Hepatocyte (in vitro differentiated cells): Measurements from ENCODE around the gene PCDHGC5. TPM values are rescaled to one million over a fixed set of nuclear protein-coding genes. Genes with fewer than 3 reads are reported as not detected.
A peak's percentile ranks its signal among the peaks of the same experiment; 100 is the strongest.

Source experiments
- DNase-seq: peaks from one replicate; pipeline ENCODE4 v3.0.0-alpha.2; 2016; ENCODE audit warnings: low spot score
- H2AFZ ChIP-seq: fragments of 200-600 bp; sonication (generic); 2 replicates; pipeline ENCODE4 v1.6.0; 2016; ENCODE audit warnings: antibody characterized with exemption, mild to moderate bottlenecking
- H3K27ac ChIP-seq: fragments of 200-600 bp; sonication (generic); 2 replicates; pipeline ENCODE4 v1.5.1; 2016; ENCODE audit warnings: mild to moderate bottlenecking
- H3K27me3 ChIP-seq: fragments of 200-600 bp; sonication (generic); 2 replicates; pipeline ENCODE4 v1.6.1; 2016
- H3K36me3 ChIP-seq: fragments of 200-600 bp; sonication (generic); replicated peaks from 2 replicates; pipeline ENCODE4 v1.5.1; 2016; ENCODE audit warnings: low read depth; ENCODE audit not compliant: insufficient read depth
- H3K4me1 ChIP-seq: fragments of 200-600 bp; sonication (generic); 2 replicates; pipeline ENCODE4 v1.5.1; 2016; ENCODE audit warnings: mild to moderate bottlenecking, moderate library complexity; ENCODE audit not compliant: insufficient read depth
- H3K4me2 ChIP-seq: fragments of 200-600 bp; sonication (generic); 2 replicates; pipeline ENCODE4 v1.6.0; 2016
- H3K4me3 ChIP-seq: fragments of 200-600 bp; sonication (generic); 2 replicates; pipeline ENCODE4 v1.5.1; 2016; ENCODE audit warnings: mild to moderate bottlenecking
- H3K79me2 ChIP-seq: fragments of 200-600 bp; sonication (generic); 2 replicates; pipeline ENCODE4 v1.6.0; 2017; ENCODE audit warnings: mild to moderate bottlenecking
- H3K9me2 ChIP-seq: fragments of 200-600 bp; sonication (generic); replicated peaks from 2 replicates; pipeline ENCODE4 v1.6.0; 2017; ENCODE audit warnings: mild to moderate bottlenecking; ENCODE audit not compliant: insufficient read depth
- H3K9me3 ChIP-seq: fragments of 200-600 bp; sonication (generic); 2 replicates; pipeline ENCODE4 v1.5.1; 2016; ENCODE audit warnings: low read depth, mild to moderate bottlenecking
- H4K20me1 ChIP-seq: fragments of 200-600 bp; sonication (generic); 2 replicates; pipeline ENCODE4 v1.6.0; 2016; ENCODE audit warnings: mild to moderate bottlenecking; ENCODE audit not compliant: insufficient read depth, poor library complexity, severe bottlenecking
- CTCF ChIP-seq: fragments of 200-600 bp; sonication (generic); IDR thresholded peaks from 2 replicates; pipeline ENCODE4 v1.5.1; 2016; ENCODE audit warnings: antibody characterized with exemption, mild to moderate bottlenecking; ENCODE audit not compliant: poor library complexity
- EZH2 ChIP-seq: fragments of 200-600 bp; sonication (generic); IDR thresholded peaks from 2 replicates; pipeline ENCODE4 v1.6.1; 2016; ENCODE audit warnings: antibody characterized with exemption, mild to moderate bottlenecking, borderline replicate concordance
- EZH2phosphoT487 ChIP-seq: fragments of 200-600 bp; sonication (generic); IDR thresholded peaks from one replicate; pipeline ENCODE4 v1.6.1; 2018; ENCODE audit warnings: antibody characterized with exemption, mild to moderate bottlenecking, low read depth, moderate library complexity; ENCODE audit not compliant: unreplicated experiment, severe bottlenecking
- WGBS: methylation state at CpG from one replicate; pipeline ENCODE4 v1.1.6; 2016; ENCODE audit warnings: low lambda C conversion rate; ENCODE audit errors: missing lambda C conversion rate; 5-methylcytosine and 5-hydroxymethylcytosine counted together
- polyA plus RNA-seq: library from polyadenylated mRNA; unstranded; fragments of >200 nt; fragmentation: Nextera tagmentation; extraction: Ambion mirVana; gene quantifications from 2 replicates; pipeline ENCODE4 v1.2.1, GENCODE V29; 2016
- total RNA-seq: library from RNA; depleted of rRNA; stranded (reverse); fragments of >200 nt; gene quantifications from 2 replicates; pipeline ENCODE4 v1.2.3, GENCODE V29; 2014

PCDHGC5 gene
- total and polyA plus RNA-seq, 2 experiments from 2014 or later: 0.16 to 1.1 TPM

- no peak overlapping the region for H3K4me2 ChIP-seq
Observed at GRCh38 chr5:141519605-141520565, 31.0 kb downstream of the PCDHGC5 start.

GRCh38 chr5:141521244-141521781 is 32.4 kb downstream of the PCDHGC5 start:
- WGBS: 33% methylated on average over 2 of the region's 2 CpGs
- Histone ChIP-seq H3K27ac (peak overlapping the region; percentile 87), H3K79me2 (peaks cover 4% of the 10 kb centered on the region), H3K36me3 (no peaks in the 10 kb centered on the region), H2AFZ (no peak overlapping the region), H3K9me2 (no peaks in the 10 kb centered on the region), H3K27me3 (no peaks in the 10 kb centered on the region), H4K20me1 (no peaks in the 10 kb centered on the region), H3K4me1 (peaks cover 41% of the 10 kb centered on the region), H3K9me3 (no peaks in the 10 kb centered on the region), H3K4me2 (peak overlapping the region; percentile 11), H3K4me3 (no peak overlapping the region)
- peak; percentile 70 for DNase-seq
- TF ChIP-seq EZH2phosphoT487: no peak
- no peak for TF ChIP-seq CTCF
- TF ChIP-seq EZH2: no peak

More at GRCh38 chr5:141519605-141520565, 31.0 kb downstream of the PCDHGC5 start:
- Histone ChIP-seq H2AFZ (no peak overlapping the region), H3K79me2 (peaks cover 4% of the 10 kb centered on the region), H3K9me2 (no peaks in the 10 kb centered on the region), H3K4me1 (peaks cover 31% of the 10 kb centered on the region), H3K27ac (peak overlapping the region; percentile 87), H3K4me3 (no peak overlapping the region), H3K9me3 (no peaks in the 10 kb centered on the region), H4K20me1 (no peaks in the 10 kb centered on the region), H3K36me3 (no peaks in the 10 kb centered on the region), H3K27me3 (no peaks in the 10 kb centered on the region)
- no peak for TF ChIP-seq EZH2
- TF ChIP-seq EZH2phosphoT487: no peak
- no peak for TF ChIP-seq CTCF
- 88% methylated on average over 3 of the region's 3 CpGs for WGBS
- no peak for DNase-seq

GRCh38 chr5:141522301-141522700 is 33.4 kb downstream of the PCDHGC5 start:
- DNase-seq: no peak
- Histone ChIP-seq H3K9me3 (no peaks in the 10 kb centered on the region), H3K79me2 (peaks cover 4% of the 10 kb centered on the region), H4K20me1 (no peaks in the 10 kb centered on the region), H3K4me3 (no peak overlapping the region), H3K27ac (peak overlapping the region; percentile 87), H3K4me2 (no peak overlapping the region), H3K9me2 (no peaks in the 10 kb centered on the region), H3K4me1 (peaks cover 42% of the 10 kb centered on the region), H3K36me3 (no peaks in the 10 kb centered on the region), H2AFZ (no peak overlapping the region), H3K27me3 (no peaks in the 10 kb centered on the region)
- WGBS: 100% methylated on average over 2 of the region's 2 CpGs
- no peak for TF ChIP-seq EZH2phosphoT487
- no peak for TF ChIP-seq EZH2
- TF ChIP-seq CTCF: no peak
